DOHH2 (cell line): ENCODE measurements around the gene PTPRT.

ENCODE experiments used
- H3F3A ChIP-seq: fragments of 200-600 bp; sonication (generic), shearing (Covaris generic); 2 replicates; pipeline ENCODE4 v1.6.0; 2016; ENCODE audit warnings: antibody characterized with exemption, mild to moderate bottlenecking; ENCODE audit not compliant: control insufficient read depth, insufficient read depth
- H3K27ac ChIP-seq: fragments of 200-600 bp; sonication (generic); 2 replicates; pipeline ENCODE4 v1.5.1; 2014; ENCODE audit warnings: low read depth, mild to moderate bottlenecking, low read length, moderate library complexity
- H3K27me3 ChIP-seq: fragments of 200-600 bp; sonication (generic); 2 replicates; pipeline ENCODE4 v1.6.1; 2014; ENCODE audit warnings: mild to moderate bottlenecking, low read length, mixed read lengths; ENCODE audit not compliant: control insufficient read depth
- H3K36me3 ChIP-seq: fragments of 200-600 bp; sonication (generic); 2 replicates; pipeline ENCODE4 v1.6.1; 2014; ENCODE audit warnings: mild to moderate bottlenecking, low read length, moderate library complexity, mixed read lengths; ENCODE audit not compliant: control insufficient read depth
- H3K4me1 ChIP-seq: fragments of 200-600 bp; sonication (generic); 2 replicates; pipeline ENCODE4 v1.6.1; 2014; ENCODE audit warnings: mild to moderate bottlenecking, low read length, mixed read lengths; ENCODE audit not compliant: control insufficient read depth
- H3K4me2 ChIP-seq: fragments of 200-600 bp; sonication (generic); 2 replicates; pipeline ENCODE4 v1.6.0; 2014; ENCODE audit warnings: mild to moderate bottlenecking, low read length, moderate library complexity
- H3K4me3 ChIP-seq: fragments of 200-600 bp; sonication (generic); 2 replicates; pipeline ENCODE4 v1.5.1; 2014; ENCODE audit warnings: mild to moderate bottlenecking, low read length, mixed read lengths
- H3K79me2 ChIP-seq: fragments of 200-600 bp; sonication (generic); 2 replicates; pipeline ENCODE4 v1.6.1; 2014; ENCODE audit warnings: mild to moderate bottlenecking, low read length, mixed read lengths; ENCODE audit not compliant: control insufficient read depth
- H3K9me2 ChIP-seq: fragments of 200-600 bp; sonication (generic); replicated peaks from 2 replicates; pipeline ENCODE4 v1.6.1; 2014; ENCODE audit warnings: mild to moderate bottlenecking, low read length, mixed read lengths; ENCODE audit not compliant: control insufficient read depth
- H3K9me3 ChIP-seq: fragments of 200-600 bp; sonication (generic); 2 replicates; pipeline ENCODE4 v1.6.1; 2014; ENCODE audit warnings: antibody characterized with exemption, low read length, mixed read lengths; ENCODE audit not compliant: control insufficient read depth, insufficient read depth
- H4K20me1 ChIP-seq: fragments of 200-600 bp; sonication (generic); 2 replicates; pipeline ENCODE4 v1.6.0; 2014; ENCODE audit warnings: low read depth, mild to moderate bottlenecking, antibody characterized with exemption, low read length, moderate library complexity; ENCODE audit not compliant: control insufficient read depth, insufficient read depth
- EZH2phosphoT487 ChIP-seq: fragments of 200-600 bp; sonication (generic); IDR thresholded peaks from 2 replicates; pipeline ENCODE4 v1.6.1; 2017; ENCODE audit warnings: borderline replicate concordance, mild to moderate bottlenecking, antibody characterized with exemption, low read length, moderate library complexity, mixed read lengths
- TF ChIP-seq, protein P1 (sequence below): fragments of 200-600 bp; sonication (generic); IDR thresholded peaks from one replicate; pipeline ENCODE4 v1.5.1; 2014; ENCODE audit warnings: antibody characterized with exemption, mild to moderate bottlenecking, low read depth, low read length; ENCODE audit not compliant: poor library complexity, severe bottlenecking

The PTPRT gene

DNA sequence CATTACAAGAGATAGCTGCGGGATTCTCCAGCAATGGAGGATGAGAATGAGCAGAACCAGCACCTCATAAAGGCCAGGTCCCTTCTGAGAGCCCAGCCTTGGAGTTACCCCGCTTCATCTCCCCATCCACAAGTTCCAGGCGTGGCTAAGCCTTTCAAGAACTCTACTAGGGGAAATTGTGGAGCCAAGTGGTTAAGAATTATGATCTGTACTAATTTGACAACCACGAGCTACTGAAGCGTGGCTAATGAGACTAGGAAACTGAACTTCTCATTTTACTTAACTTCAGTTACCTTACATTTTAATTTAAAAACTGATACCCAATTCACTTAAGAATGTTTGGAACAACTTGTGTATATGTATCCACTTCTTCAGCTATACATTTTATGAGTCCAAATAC, 401.0 kb downstream of the PTPRT start:
- no peaks in the 10 kb centered on the region for H3K27me3 ChIP-seq
- no peaks in the 10 kb centered on the region for H3K9me2 ChIP-seq
- H3K79me2 ChIP-seq = no peaks in the 10 kb centered on the region
- no peaks in the 10 kb centered on the region for H3K4me1 ChIP-seq
- no peak overlapping the region for H3K4me3 ChIP-seq
- no peaks in the 10 kb centered on the region for H3K9me3 ChIP-seq
- H4K20me1 ChIP-seq = no peaks in the 10 kb centered on the region
- no peak overlapping the region for H3K4me2 ChIP-seq
- no peaks in the 10 kb centered on the region for H3K36me3 ChIP-seq
- no peak for TF ChIP-seq EZH2phosphoT487
- TF ChIP-seq, protein P1, sequence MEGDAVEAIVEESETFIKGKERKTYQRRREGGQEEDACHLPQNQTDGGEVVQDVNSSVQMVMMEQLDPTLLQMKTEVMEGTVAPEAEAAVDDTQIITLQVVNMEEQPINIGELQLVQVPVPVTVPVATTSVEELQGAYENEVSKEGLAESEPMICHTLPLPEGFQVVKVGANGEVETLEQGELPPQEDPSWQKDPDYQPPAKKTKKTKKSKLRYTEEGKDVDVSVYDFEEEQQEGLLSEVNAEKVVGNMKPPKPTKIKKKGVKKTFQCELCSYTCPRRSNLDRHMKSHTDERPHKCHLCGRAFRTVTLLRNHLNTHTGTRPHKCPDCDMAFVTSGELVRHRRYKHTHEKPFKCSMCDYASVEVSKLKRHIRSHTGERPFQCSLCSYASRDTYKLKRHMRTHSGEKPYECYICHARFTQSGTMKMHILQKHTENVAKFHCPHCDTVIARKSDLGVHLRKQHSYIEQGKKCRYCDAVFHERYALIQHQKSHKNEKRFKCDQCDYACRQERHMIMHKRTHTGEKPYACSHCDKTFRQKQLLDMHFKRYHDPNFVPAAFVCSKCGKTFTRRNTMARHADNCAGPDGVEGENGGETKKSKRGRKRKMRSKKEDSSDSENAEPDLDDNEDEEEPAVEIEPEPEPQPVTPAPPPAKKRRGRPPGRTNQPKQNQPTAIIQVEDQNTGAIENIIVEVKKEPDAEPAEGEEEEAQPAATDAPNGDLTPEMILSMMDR = no peak
- no peaks in the 10 kb centered on the region for H3F3A ChIP-seq
- H3K27ac ChIP-seq = no peak overlapping the region

DNA sequence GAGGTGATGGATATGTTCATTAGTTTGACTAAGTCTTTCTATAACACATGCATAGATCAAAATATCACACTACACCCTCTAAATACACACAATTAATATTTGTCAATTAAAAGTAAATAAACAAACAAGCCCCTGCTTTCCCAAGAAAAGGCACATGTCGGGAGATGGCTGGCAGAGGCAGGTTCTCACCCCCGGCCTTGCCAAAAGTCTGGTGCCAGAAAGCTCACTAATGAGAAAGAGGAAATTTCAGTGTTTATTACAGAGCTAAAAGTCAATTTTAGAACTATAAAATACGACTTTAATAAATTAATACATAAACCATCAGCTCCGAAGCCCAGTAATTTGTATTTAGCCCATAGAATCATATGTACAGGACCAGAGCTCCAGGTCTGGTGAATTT, 404.7 kb downstream of the PTPRT start:
- Histone ChIP-seq H3K4me2 (no peak overlapping the region), H3K79me2 (no peaks in the 10 kb centered on the region), H3K4me3 (no peak overlapping the region), H3F3A (no peaks in the 10 kb centered on the region), H3K36me3 (no peaks in the 10 kb centered on the region), H3K9me3 (no peaks in the 10 kb centered on the region), H3K9me2 (no peaks in the 10 kb centered on the region), H3K27me3 (no peaks in the 10 kb centered on the region), H3K4me1 (no peaks in the 10 kb centered on the region), H4K20me1 (no peaks in the 10 kb centered on the region), H3K27ac (no peak overlapping the region)
- no peak for TF ChIP-seq EZH2phosphoT487
- TF ChIP-seq, protein P1 = no peak

GRCh38 chr20:42779216-42779615, 410.5 kb downstream of the PTPRT start:
- Histone ChIP-seq H3K9me2 (no peaks in the 10 kb centered on the region), H3K36me3 (no peaks in the 10 kb centered on the region), H3K27me3 (no peaks in the 10 kb centered on the region), H3F3A (no peaks in the 10 kb centered on the region), H3K4me2 (no peak overlapping the region), H3K9me3 (no peaks in the 10 kb centered on the region), H3K27ac (no peak overlapping the region), H3K79me2 (no peaks in the 10 kb centered on the region), H4K20me1 (no peaks in the 10 kb centered on the region), H3K4me1 (no peaks in the 10 kb centered on the region), H3K4me3 (no peak overlapping the region)
- TF ChIP-seq, protein P1 = no peak
- TF ChIP-seq EZH2phosphoT487 = no peak

GRCh38 chr20:42775866-42776265, 413.8 kb downstream of the PTPRT start:
- no peak for TF ChIP-seq EZH2phosphoT487
- TF ChIP-seq, protein P1 = no peak
- H3K27ac ChIP-seq = no peak overlapping the region
- H4K20me1 ChIP-seq = no peaks in the 10 kb centered on the region

More at GRCh38 chr20:42775866-42776265, 413.8 kb downstream of the PTPRT start:
- H3K4me3 ChIP-seq = no peak overlapping the region
- no peaks in the 10 kb centered on the region for H3K4me1 ChIP-seq
- H3K4me2 ChIP-seq = no peak overlapping the region
- H3K9me2 ChIP-seq = no peaks in the 10 kb centered on the region
- no peaks in the 10 kb centered on the region for H3F3A ChIP-seq
- H3K79me2 ChIP-seq = no peaks in the 10 kb centered on the region
- H3K9me3 ChIP-seq = no peaks in the 10 kb centered on the region
- H3K27me3 ChIP-seq = no peaks in the 10 kb centered on the region
- no peaks in the 10 kb centered on the region for H3K36me3 ChIP-seq
